GM21528 (cell line): ENCODE measurements around the gene ARMC9.
"Not testable (repeated sequence)": the region's sequence is repeated elsewhere in the genome, so short reads cannot be mapped to it uniquely, and the experiment has no call there.

Source experiments
- ATAC-seq: cut with Tn5 transposase; IDR thresholded peaks from one replicate; pipeline ENCODE4 v1.9.1; 2021; ENCODE audit warnings: mild to moderate bottlenecking, moderate library complexity; ENCODE audit not compliant: unreplicated experiment, low FRiP score

Gene ARMC9

GRCh38 chr2:231375994-231376615, 177.7 kb downstream of the ARMC9 start:
- not testable (repeated sequence) for ATAC-seq

GRCh38 chr2:231376857-231377256, 178.4 kb downstream of the ARMC9 start:
- no peak for ATAC-seq

DNA sequence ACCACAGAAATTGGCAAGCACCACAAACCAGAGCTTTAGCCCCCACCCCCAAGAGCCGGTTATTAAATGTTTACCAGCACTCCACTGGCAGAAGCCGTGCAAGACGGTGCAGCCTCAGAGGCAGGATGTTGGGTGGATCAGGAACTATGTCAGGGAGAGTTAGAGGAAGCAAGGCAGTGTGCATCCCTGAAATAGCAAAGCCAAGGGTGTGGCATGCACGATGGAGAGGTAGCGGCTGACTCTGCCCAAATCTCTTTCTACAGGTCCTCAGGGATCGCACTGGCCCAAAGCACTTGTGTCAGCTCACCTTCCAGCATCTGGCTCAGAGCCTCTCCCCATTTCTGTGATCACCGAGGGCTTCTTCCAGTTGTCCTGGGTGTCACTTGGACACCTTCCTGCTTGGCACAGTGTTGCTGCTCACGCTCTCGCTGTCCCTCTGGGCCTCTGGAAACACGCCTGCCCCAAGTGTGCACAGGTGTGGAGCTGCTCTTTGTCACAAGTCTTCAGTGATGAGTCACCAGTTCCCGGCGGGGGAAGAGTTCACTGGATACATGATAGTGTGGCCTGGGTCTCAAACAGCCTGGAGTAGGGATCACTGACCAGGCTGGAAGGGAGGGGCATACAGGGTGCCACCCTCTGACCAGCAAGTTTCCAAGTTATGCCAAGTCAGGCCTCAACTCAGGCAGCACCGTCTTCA, 179.7 kb downstream of the ARMC9 start:
- no peak for ATAC-seq

GRCh38 chr2:231379266-231380215, 181.1 kb downstream of the ARMC9 start:
- ATAC-seq: no peak

DNA sequence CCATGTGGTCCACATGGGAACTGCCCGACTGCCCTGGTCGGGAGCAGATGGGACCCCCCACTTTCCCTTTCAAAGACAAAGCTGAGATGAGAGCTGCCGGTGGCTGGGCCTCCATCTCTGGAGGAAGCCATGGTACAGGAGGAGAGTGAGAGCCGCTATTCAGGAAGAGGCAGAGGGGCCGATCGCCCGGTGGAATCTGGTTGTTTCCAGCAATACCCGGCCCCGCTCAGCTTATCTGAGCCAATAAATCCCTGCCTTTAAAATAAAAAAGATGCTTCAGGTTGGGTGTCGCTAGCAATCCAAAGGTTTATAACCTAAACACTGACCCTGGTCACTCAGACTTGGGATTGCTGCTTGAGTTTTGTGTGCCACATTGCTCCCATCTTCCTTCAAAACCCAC, 181.9 kb downstream of the ARMC9 start:
- ATAC-seq: no peak

DNA sequence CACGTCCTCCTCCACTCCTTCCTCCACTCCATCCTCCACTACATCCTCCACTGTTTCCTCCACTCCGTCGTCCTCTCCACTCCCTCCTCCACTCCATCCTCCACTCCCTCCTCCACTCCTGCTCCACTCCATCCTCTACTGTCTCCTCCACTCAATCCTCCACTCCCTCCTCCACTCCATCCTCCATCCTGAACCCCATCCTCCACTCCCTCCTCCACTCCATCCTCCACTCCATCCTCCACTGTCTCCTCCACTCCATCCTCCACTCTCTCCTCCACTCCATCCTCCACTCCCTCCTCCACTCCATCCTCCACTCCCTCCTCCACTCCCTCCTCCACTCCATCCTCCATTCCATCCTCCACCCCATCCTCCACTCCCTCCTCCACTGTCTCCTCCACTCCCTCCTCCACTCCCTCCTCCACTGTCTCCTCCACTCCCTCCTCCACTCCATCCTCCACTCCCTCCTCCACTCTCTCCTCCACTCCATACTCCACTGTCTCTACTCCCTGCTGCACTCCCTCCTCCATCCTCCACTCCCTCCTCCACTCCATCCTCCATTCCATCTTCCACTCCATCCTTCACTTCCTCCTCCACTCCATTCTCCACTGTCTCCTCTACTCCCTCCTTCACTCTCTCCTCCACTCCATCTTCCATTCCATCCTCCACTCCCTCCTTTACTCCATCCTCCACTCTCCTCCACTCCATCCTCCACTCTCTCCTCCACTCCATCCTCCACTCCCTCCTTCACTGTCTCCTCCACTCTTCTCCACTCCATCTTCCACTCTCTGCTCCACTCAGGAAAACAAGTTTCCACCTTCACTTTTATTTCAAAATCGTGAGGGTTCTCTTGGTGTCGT, 182.8 kb downstream of the ARMC9 start:
- ATAC-seq: no peak

DNA sequence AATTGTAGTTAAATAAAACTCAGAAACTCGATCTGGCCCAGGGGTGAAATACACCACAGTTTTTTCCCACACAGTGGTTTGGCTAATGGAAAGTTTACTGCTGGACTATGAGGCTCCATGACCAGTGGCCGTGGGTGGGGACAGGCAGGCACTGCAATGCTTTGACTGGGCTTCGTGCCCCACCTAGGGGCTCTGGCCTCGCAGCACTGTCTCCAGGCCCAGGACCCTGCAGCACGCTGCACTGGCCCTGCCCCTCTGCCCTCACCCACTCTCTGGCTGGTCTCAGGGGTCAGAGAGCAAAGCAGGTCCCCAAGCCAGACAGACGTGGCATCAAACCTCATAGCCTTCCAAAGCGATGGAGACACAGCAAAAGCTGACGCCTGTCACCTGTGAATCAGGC, 183.7 kb downstream of the ARMC9 start:
- no peak for ATAC-seq

DNA sequence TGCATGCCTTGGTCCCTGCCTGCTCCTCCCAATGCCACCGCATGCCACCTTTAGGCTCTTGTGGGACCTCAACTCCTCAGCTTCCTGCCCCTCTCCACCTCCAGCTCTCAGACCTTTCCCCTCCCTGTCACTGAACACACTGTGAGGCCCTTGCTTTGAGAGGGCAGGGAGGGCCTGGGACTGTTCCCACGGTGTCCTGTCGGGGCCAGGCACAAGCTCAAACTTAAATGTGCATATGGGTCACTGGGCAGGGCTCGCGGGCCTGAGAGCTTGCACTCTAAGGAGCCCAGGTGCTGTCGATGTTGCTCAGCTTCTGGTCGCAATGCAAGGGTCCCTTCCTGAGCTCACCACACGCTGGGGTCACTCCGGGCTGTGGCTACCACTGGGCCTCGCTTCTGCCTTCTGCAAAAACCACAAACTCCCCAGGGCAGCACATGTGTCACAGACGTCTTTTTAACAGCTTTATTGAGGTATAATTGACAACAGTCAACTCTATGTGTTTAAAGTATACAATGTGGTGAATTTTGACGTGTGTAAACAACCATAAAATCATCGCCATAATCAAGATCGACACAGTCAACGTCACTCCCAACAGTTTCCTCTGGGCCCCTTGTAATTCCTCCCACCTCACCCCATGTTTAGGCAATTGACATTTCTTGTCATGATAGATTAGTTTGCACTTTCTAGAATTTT, 185.1 kb downstream of the ARMC9 start:
- no peak for ATAC-seq

GRCh38 chr2:231384109-231384435, 185.6 kb downstream of the ARMC9 start:
- ATAC-seq: no peak

DNA sequence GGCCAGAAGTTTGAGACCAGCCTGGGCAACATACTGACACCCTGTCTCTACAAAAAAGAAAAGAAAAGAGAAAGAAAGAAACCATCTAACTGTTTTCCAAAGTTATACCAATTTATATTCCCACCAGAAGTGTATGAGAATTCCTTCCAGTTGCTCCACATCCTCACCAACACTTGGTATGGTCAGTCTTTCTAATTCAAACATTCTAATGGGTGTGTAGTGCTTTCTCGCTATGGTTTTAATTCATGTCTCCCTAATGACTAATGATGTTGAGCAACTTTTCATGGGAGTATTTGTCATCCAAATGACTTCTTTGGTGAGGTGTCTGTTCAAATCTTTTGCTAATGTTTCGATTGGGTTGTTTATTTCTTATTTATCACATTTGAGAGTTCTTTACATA, 186.5 kb downstream of the ARMC9 start:
- no peak for ATAC-seq

- ATAC-seq: no peak
These were observed 187.0 kb downstream of the ARMC9 start for GRCh38 chr2:231385429-231385828.

DNA sequence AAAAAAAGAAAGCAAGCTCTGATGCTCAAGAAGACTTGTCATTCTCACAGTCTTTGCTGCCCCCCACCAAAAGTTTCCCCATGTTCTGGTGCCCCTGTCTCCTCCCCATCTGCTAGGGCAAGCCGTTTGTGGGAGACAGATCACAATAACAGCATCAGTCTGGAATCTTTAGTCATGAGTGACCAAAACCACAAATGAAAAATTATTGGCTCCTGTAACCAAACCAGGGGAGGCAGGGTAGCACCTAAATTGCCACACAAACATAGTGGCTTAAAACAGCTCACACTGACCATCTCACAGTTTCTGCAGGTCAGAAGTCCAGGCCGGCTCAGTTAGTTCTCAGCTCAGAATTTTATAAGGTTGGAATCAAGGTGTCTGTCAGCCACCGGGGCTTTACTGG, 188.0 kb downstream of the ARMC9 start:
- no peak for ATAC-seq

- ATAC-seq: no peak
These were observed 189.7 kb downstream of the ARMC9 start for GRCh38 chr2:231387904-231388724.

DNA sequence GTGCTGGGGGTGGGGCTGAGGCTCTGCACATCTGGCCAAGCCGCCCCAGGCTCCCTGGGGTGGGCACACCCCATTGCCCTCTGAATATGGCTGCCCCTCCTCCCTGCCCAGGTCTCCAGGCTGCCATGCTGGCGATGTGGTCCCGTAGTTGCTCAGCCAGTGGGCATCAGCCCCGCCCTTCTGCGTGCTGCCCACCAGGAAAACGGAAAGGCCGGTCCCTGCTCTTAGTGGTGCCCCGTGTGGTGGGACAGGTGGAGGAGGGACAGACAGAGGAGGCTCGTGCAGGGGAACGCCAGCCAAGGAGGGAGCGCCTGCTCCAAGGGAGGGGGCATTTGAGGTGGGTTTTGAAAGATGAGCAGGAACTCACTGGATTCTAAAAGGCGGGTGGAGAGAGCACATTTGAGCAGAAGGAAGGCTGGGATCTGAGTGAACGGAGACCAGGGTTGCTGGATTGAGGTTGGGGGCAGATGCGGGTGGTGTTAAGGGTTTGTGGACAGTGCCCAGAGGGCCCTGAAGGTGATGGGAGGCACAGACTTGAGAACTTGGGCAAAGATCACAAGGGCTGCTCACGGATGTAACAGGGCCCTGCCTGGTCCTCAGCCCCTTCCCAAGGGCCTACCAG, 190.4 kb downstream of the ARMC9 start:
- no peak for ATAC-seq

DNA sequence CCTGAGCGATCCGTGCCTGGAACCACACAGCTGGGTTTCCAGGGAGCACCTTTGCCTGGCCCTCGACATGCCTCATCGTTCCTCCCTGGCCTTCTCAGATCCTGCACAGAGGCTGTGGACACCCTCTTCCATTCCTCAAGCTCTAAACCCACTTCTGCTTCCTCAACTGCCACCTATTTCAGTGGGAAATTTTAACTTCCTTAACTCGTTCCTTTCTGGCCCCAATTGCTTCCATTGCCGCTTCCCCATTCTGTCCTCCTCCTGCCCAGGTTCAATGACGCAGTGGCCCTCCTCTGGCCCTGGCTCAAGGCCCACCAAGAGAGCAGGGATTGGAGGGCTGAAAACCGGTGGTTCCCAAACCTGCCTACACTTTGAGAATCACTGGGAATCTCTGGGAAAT, 192.2 kb downstream of the ARMC9 start:
- no peak for ATAC-seq

- ATAC-seq: no peak
These were observed 193.6 kb downstream of the ARMC9 start for GRCh38 chr2:231391981-231392380.

DNA sequence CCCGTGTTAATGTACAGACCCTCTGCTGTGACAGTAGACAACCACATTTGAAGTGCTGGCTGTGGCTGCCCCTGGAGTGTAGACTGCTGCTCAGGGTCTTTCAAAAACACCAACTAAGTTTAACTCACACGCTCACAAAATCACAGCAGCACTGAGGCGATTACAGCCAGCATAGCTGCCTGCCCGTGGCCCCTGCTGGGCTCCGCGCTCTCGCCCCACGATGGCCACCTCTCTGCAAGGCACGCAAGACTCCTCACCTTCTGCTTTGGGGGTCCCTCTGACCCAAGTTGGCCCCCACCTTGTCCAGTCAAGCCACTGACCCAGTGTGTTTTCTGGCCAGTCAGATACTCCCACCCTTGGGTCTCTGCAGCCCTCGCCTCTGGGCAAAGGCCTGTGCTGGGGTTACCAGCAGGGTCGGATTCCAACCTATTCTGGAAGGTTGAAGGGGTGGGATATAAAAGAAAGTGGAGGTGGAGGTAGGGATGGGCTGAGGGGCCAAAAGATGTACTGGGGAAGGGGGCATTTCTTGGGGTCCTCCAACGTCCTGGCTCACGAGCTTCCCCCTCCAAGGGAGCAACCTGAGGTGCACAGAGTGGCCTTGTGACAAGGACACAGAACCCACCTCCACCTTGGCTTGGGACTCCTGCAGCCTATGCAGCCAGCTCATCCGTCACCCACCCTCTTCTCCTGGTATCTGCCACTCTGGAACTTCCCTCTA, 194.2 kb downstream of the ARMC9 start:
- ATAC-seq: no peak
